BJ (cell line): ENCODE results near the gene PLXNA2. TPM values are rescaled to one million over a fixed set of nuclear protein-coding genes. Genes with fewer than 3 reads are reported as not detected.

Experiments
- CTCF ChIA-PET: fragments of 350-600 bp; formaldehyde crosslinking; extraction: SDS; loops from one replicate; lab custom pipeline; 2021; ENCODE audit warnings: antibody characterized with exemption, inconsistent platforms; lab: Yijun Ruan, JAX
- POLR2A ChIA-PET: fragments of 300-600 bp; sonication (Branson Sonifier 250); formaldehyde crosslinking; extraction: SDS; loops from one replicate; lab custom pipeline; 2021; ENCODE audit warnings: antibody characterized with exemption; lab: Charles Lee
- DNase-seq: peaks from one replicate; pipeline ENCODE4 v3.0.0-alpha.2; 2011; ENCODE audit warnings: low read depth
- H3K27me3 ChIP-seq: 2 replicates; pipeline ENCODE4 v1.6.0; 2011; ENCODE audit warnings: low read length; ENCODE audit not compliant: control insufficient read depth, insufficient read depth
- H3K36me3 ChIP-seq: 2 replicates; pipeline ENCODE4 v1.5.1; 2011; ENCODE audit warnings: low read length; ENCODE audit not compliant: control insufficient read depth, insufficient read depth
- H3K4me3 ChIP-seq: 2 replicates; pipeline ENCODE4 v1.5.1; 2011; ENCODE audit warnings: low read depth, mild to moderate bottlenecking, control low read depth, low read length
- CTCF ChIP-seq: IDR thresholded peaks from 2 replicates; pipeline ENCODE4 v1.5.1; 2011; ENCODE audit warnings: low read depth, mild to moderate bottlenecking, control low read depth, inconsistent platforms, low read length, moderate library complexity; ENCODE audit not compliant: insufficient read depth
- polyA plus RNA-seq: library from polyadenylated mRNA; depleted of rRNA; stranded (reverse); fragments of >200 nt; gene quantifications from 2 replicates; pipeline ENCODE4 v1.2.3, GENCODE V29; 2011

The PLXNA2 gene
- polyA plus RNA-seq, 1 experiment = 2.7 TPM

- CTCF ChIA-PET = interaction anchor here (0.6 to 1.8 kb wide), 3 partner anchors 10 to 1749 kb away, joined by 3 to 7 read pairs (median 4); no protein-coding TSS in a partner anchor
- TF ChIP-seq CTCF = no peak
- no peak for DNase-seq
- H3K36me3 ChIP-seq = no peaks in the 10 kb centered on the region; the same call in none of the 2 replicates
- H3K4me3 ChIP-seq = no peak overlapping the region
- POLR2A ChIA-PET = no interaction called here
- H3K27me3 ChIP-seq = no peaks in the 10 kb centered on the region
These were observed 185.9 kb downstream of the PLXNA2 start for GRCh38 chr1:208058267-208058666.

- TF ChIP-seq CTCF = no peak
- no peak for DNase-seq
- Histone ChIP-seq H3K4me3 (no peak overlapping the region), H3K36me3 (no peaks in the 10 kb centered on the region; the same call in none of the 2 replicates), H3K27me3 (no peaks in the 10 kb centered on the region)
- CTCF ChIA-PET = interaction anchor here (0.7 to 1.8 kb wide), 3 partner anchors 9 to 195 kb away, joined by 3 to 7 read pairs (median 4); no protein-coding TSS in a partner anchor
- POLR2A ChIA-PET = no interaction called here
These were observed 187.1 kb downstream of the PLXNA2 start for GRCh38 chr1:208057056-208057455.

- no peak overlapping the region for H3K4me3 ChIP-seq
- ChIA-PET POLR2A (no interaction called here), CTCF (interaction anchor here (0.9 to 1.1 kb wide), 2 partner anchors 13 to 184 kb away, joined by 3 read pairs; no protein-coding TSS in a partner anchor)
- no peak for TF ChIP-seq CTCF
- H3K27me3 ChIP-seq = no peaks in the 10 kb centered on the region
- DNase-seq = no peak
- H3K36me3 ChIP-seq = no peaks in the 10 kb centered on the region; the same call in none of the 2 replicates
These were observed 188.6 kb downstream of the PLXNA2 start for GRCh38 chr1:208055535-208055934.

GRCh38 chr1:208054911-208055379 is 189.2 kb downstream of the PLXNA2 start:
- H3K4me3 ChIP-seq = no peak overlapping the region
- DNase-seq = no peak
- TF ChIP-seq CTCF = no peak
- no peaks in the 10 kb centered on the region; the same call in none of the 2 replicates for H3K36me3 ChIP-seq
- POLR2A ChIA-PET = no interaction called here
- no peaks in the 10 kb centered on the region for H3K27me3 ChIP-seq
- CTCF ChIA-PET = interaction anchor here (0.9 to 1.1 kb wide), 2 partner anchors 13 to 185 kb away, joined by 3 read pairs; no protein-coding TSS in a partner anchor

- no peak for TF ChIP-seq CTCF
- Histone ChIP-seq H3K36me3 (no peaks in the 10 kb centered on the region; the same call in none of the 2 replicates), H3K4me3 (no peak overlapping the region), H3K27me3 (no peaks in the 10 kb centered on the region)
- DNase-seq = no peak
- POLR2A ChIA-PET = no interaction called here
- CTCF ChIA-PET = interaction anchor here (1.1 kb wide), 1 partner anchor 12 kb away, joined by 3 read pairs; no protein-coding TSS in a partner anchor
These were observed 189.7 kb downstream of the PLXNA2 start for GRCh38 chr1:208054485-208054884.
